Middle frontal gyrus (tissue), 1 donor: ENCODE data around the gene MRPS18A.

ENCODE experiments used
- DNase-seq: peaks from one replicate; pipeline ENCODE4 v3.0.0-alpha.2; 2015; ENCODE audit warnings: low spot score; ENCODE audit errors: extremely low spot score

Gene MRPS18A

GRCh38 chr6:43698584-43699349 lies 11.2 kb upstream of the MRPS18A start:
- DNase-seq = no peak

GRCh38 chr6:43697421-43697820 lies 9.8 kb upstream of the MRPS18A start:
- DNase-seq = no peak

DNA sequence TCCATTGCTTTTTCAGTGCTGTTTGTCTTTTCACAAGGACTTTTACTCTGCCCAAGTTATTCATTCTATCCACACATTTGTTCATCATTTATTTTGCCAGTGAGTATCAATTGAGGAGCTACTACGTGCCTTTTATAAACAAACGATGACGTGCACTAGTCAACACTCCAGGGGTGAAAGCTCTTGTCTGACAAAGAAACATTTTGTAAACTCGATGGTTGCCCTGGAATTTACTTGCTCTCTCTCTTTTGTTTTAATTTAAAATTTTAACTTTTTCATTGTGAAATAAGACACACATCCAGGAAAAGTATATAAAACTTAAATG lies 8.3 kb upstream of the MRPS18A start:
- no peak for DNase-seq

DNA sequence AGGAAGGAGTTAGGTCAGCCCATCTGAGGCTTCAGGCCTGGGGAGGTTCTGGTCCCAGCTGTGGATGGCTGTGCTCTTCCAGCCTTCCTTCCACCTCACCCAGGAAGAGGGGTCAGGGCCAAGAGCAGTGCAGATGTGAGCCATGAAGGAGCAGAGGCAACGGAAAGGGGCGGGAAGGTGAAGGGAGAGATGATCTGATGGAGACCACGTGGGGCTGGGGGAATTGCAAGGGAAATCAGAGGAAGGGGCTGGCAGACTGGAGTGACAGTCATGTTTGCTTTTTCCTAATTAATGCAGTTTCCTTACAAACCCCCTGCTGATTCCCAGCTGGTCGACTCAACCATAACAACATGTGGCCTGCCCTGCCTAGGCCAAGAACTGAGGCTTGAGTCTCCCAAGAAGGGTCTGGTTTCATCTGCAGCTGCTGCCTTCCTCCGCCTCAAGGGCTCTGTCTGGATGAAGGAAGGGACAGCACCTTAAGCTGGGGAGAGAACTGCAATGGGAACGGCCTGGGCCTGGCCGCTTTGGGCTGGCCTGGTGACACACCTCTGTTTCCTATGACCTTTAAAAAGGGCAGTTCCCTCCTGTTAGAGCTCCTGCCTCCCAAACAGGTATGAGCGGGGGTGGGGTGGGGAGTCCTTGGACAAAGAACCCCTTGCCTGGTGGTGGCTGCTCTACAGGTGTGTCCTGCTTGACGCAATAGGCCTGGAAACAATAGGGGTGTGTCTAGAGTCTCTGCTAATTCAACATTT lies 7.8 kb upstream of the MRPS18A start:
- no peak for DNase-seq

DNA sequence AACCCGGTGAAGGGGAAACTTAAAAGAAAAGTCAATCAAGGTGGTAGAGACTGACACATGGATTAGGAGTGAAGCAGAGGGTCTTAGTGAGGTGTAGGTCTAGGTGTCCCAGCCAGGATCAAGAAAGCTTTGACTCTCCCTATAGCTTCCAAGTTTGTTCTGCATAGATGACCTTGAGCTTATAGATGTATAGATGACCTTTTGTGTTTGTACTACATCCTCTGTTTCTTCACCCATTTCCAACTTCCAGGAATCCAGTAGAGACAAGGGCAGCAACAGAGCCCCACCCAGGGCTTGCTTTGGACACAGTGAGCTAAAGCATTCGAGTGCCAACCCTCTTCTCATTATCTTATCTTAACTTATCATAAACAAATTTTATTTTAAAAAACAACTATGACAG lies 1.8 kb upstream of the MRPS18A start:
- no peak for DNase-seq

- DNase-seq = no peak
Observed at GRCh38 chr6:43687079-43687436, 533 bp downstream of the MRPS18A start.

GRCh38 chr6:43683708-43684455 lies 3.7 kb downstream of the MRPS18A start:
- DNase-seq = no peak

DNA sequence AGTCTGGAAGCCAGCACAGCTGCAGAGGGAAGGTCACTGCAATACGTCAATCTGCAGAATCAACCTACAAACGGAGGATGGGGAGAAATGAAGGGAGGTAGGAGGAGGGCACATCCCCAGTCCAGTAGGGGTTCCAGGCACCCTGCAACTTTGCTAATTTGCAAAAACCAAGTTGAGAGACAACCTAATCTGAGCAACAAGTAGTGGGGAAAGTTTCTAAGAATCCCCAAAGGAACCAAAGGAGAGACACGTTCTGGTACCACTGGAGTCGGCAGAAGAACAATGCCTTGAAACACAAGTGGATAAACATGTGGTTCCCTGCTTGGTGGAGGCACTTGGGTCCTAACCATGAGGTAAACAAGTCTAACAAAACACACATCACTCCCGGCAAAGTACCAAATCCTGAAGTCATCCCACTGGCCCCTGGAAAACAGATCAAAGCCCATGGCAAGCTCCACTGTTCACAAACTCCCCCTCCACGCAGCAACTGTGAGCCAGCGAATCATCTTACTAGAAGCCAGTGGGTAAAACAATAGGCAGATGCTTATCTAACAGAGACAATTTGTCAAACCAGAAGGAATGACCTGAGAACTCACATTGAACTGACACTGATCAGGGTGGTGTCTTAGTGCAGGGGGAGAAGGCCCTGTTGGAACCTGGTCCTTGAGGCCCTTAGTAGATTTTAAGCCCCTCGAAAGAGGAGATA lies 4.7 kb downstream of the MRPS18A start:
- DNase-seq = no peak

- DNase-seq = no peak
Observed at GRCh38 chr6:43681303-43681702, 6.3 kb downstream of the MRPS18A start.

- DNase-seq = no peak
Observed at GRCh38 chr6:43680308-43681200, 7.0 kb downstream of the MRPS18A start.

DNA sequence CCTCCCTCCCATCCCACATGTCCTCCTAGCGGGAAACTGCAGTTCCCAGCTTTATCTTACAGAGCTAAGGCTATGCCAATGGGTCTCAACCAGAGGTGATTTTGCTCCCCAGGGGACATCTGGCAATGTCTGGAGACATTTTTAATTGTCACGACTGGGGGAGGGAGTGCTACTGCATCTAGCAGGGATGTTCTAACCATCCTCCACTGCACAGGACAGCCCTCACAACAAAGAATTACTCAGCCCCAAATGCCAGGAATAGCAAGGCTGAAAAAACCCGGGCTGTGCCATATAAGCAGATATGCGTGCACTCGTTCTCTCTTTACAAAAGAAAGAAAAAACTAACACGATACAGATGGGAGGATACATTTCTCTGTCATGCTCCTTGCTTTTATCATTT lies 8.5 kb downstream of the MRPS18A start:
- peak; percentile 42 for DNase-seq

GRCh38 chr6:43678341-43678740 lies 9.2 kb downstream of the MRPS18A start:
- DNase-seq = no peak

- no peak for DNase-seq
Observed at GRCh38 chr6:43677759-43678158, 9.8 kb downstream of the MRPS18A start.

GRCh38 chr6:43676962-43677606 lies 10.5 kb downstream of the MRPS18A start:
- no peak for DNase-seq

DNA sequence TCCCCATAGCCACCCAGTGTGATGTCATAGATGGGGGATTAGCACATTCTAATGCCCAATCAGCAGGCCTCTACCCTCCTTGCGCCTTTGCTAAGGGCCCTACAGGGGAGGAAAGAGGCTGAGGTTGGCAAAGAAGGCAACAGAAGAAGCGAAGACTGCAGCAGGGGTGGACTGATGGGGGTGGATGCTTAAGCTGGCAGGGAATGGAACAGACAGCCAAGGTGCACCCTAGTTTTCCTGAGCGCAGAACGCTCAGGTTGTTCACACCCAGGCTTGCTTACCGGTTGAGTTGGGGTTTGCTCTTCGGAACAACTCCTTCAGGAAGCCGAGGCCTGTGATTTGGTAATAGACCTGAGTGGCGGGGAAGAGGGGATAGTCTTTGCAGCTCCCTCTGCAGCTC lies 12.7 kb downstream of the MRPS18A start:
- DNase-seq = no peak

- DNase-seq = no peak
Observed at GRCh38 chr6:43674291-43674690, 13.3 kb downstream of the MRPS18A start.

GRCh38 chr6:43673444-43674084 lies 14.0 kb downstream of the MRPS18A start:
- DNase-seq = peak; percentile 58

- no peak for DNase-seq
Observed at GRCh38 chr6:43671801-43672690, 15.5 kb downstream of the MRPS18A start.
